PC-3 (cell line): Measurements from ENCODE around the gene SVBP. TPM values are rescaled to one million over a fixed set of nuclear protein-coding genes. Genes with fewer than 3 reads are reported as not detected.

ENCODE experiments used
- ATAC-seq: fragments of 200-7000 bp; cut with Tn5 transposase; 2 replicates; pipeline ENCODE4 v1.9.1; 2020; ENCODE audit warnings: mild to moderate bottlenecking, moderate library complexity
- BruUV-seq: library from RNA; stranded (reverse); fragments of 400-500 nt; replicated peaks from 2 replicates; lab custom pipeline; 2021; lab: Mats Ljungman, UMichigan
- CTCF ChIA-PET: fragments of 300-600 bp; sonication (Branson Sonifier 250); formaldehyde crosslinking; loops from one replicate; lab custom pipeline; 2022; ENCODE audit warnings: antibody characterized with exemption; lab: Charles Lee
- POLR2A ChIA-PET: fragments of 300-600 bp; sonication (Branson Sonifier 250); formaldehyde crosslinking; loops from one replicate; lab custom pipeline; 2022; ENCODE audit warnings: antibody characterized with exemption; ENCODE audit not compliant: unreplicated experiment; lab: Charles Lee
- DNase-seq: peaks from one replicate; pipeline ENCODE4 v3.0.0-alpha.2; 2015
- H2AFZ ChIP-seq: fragments of 300-600 bp; sonication (generic); 2 replicates; pipeline ENCODE4 v1.6.0; 2016; ENCODE audit warnings: antibody characterized with exemption, low read length
- H3F3A ChIP-seq: fragments of 300-600 bp; sonication (generic); one replicate; pipeline ENCODE4 v1.6.0; 2017; ENCODE audit warnings: antibody characterized with exemption, low read length, control low read depth, mild to moderate bottlenecking; ENCODE audit not compliant: unreplicated experiment
- H3K27ac ChIP-seq: fragments of 300-600 bp; sonication (generic); 2 replicates; pipeline ENCODE4 v1.5.1; 2016; ENCODE audit warnings: mild to moderate bottlenecking, low read length
- H3K27me3 ChIP-seq: fragments of 300-600 bp; sonication (generic); 2 replicates; pipeline ENCODE4 v1.6.1; 2016; ENCODE audit warnings: low read length, mixed read lengths
- H3K36me3 ChIP-seq: fragments of 300-600 bp; sonication (generic); 2 replicates; pipeline ENCODE4 v1.6.1; 2016; ENCODE audit warnings: low read depth, mixed run types, low read length, mixed read lengths
- H3K4me1 ChIP-seq: fragments of 300-600 bp; sonication (generic); 2 replicates; pipeline ENCODE4 v1.5.1; 2016; ENCODE audit warnings: low read length; ENCODE audit not compliant: insufficient read depth
- H3K4me2 ChIP-seq: fragments of 300-600 bp; sonication (generic); 2 replicates; pipeline ENCODE4 v1.6.0; 2016; ENCODE audit warnings: low read length
- H3K4me3 ChIP-seq: fragments of 300-600 bp; sonication (generic); 2 replicates; pipeline ENCODE4 v1.5.1; 2016; ENCODE audit warnings: mild to moderate bottlenecking, low read length, mixed read lengths
- H3K79me2 ChIP-seq: fragments of 300-600 bp; sonication (generic); 2 replicates; pipeline ENCODE4 v1.6.1; 2017; ENCODE audit warnings: low read length, mixed read lengths
- H3K9ac ChIP-seq: fragments of 300-600 bp; sonication (generic); 2 replicates; pipeline ENCODE4 v1.6.0; 2016; ENCODE audit warnings: mild to moderate bottlenecking, low read length
- H3K9me2 ChIP-seq: fragments of 300-600 bp; sonication (generic); replicated peaks from 2 replicates; pipeline ENCODE4 v1.6.1; 2016; ENCODE audit warnings: mixed run types, low read length, mixed read lengths
- H3K9me3 ChIP-seq: fragments of 300-600 bp; sonication (generic); 2 replicates; pipeline ENCODE4 v1.6.1; 2016; ENCODE audit warnings: low read length, mixed read lengths
- H4K20me1 ChIP-seq: fragments of 300-600 bp; sonication (generic); 2 replicates; pipeline ENCODE4 v1.6.1; 2016; ENCODE audit warnings: low read length, mixed read lengths
- EZH2 ChIP-seq: fragments of 300-600 bp; sonication (generic); IDR thresholded peaks from one replicate; pipeline ENCODE4 v1.6.1; 2017; ENCODE audit warnings: antibody characterized with exemption, mild to moderate bottlenecking, low read length; ENCODE audit not compliant: unreplicated experiment
- EZH2phosphoT487 ChIP-seq: fragments of 300-600 bp; sonication (generic); IDR thresholded peaks from 2 replicates; pipeline ENCODE4 v1.6.1; 2018; ENCODE audit warnings: mild to moderate bottlenecking, antibody characterized with exemption, low read length, borderline replicate concordance
- intact Hi-C: fragments of 100-400 bp; cut with micrococcal nuclease; formaldehyde crosslinking; loops from 2 replicates; pipeline ENCODE4 v1.9.0; 2023
- total RNA-seq: library from RNA; depleted of rRNA; stranded (reverse); fragments of >200 nt; gene quantifications from 2 replicates; pipeline ENCODE4 v1.2.3, GENCODE V29; 2014
- TF ChIP-seq, protein P1 (sequence below): fragments of 300-600 bp; sonication (generic); conservative IDR thresholded peaks from 2 replicates; pipeline ENCODE4 v1.5.1; 2017; ENCODE audit warnings: antibody characterized with exemption, low read depth, mild to moderate bottlenecking, low read length

The SVBP gene
- total RNA-seq, 1 experiment from 2014 or later = 39.7 TPM

DNA sequence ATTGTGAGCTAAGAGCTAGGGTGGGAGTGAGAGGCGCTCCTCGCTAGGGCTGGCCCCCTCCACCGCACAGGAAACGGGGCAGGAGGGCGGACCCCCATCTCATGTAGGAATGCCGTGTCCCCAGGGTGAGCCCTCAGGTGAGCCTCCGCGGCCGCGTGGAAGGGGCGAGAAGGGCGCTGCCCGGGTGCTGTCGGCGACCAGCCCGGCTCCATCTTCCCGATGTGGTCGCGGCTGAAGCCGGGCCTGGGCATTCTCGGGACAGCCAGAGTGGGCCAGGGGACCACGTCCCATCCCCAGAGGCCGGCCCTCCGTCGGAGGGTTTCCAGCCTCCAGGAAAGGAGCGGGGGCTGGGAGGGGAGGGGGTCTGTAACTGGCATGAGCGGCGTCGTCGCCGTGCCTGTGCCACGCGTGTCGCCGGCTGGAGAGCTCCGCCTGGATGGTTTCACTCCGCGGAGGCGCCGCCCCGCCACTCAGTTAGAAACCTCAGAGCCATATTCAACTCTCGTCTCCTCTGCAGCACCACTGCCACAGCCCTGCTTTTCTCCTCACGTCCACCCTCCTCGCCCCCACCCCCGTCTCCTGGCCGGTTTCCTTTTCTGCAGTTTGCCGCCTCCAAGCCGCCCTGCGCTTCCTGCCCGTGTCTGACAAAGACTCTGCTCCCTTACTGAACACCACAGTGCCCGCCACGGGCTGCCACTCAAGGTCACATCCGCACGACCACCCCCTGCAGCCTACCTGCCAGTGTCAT is 32.1 kb downstream of the SVBP start, which contains the start of gene TMEM269:
TSS of gene TMEM269 (plus strand) at position 46 of the 748 bp plus-strand sequence. CDS start 4,903 bp downstream, outside the sequence.
- H3K36me3 ChIP-seq = peaks cover 8% of the 10 kb centered on the region; the same call in 1 of the 2 replicates
- H3K9ac ChIP-seq = no peak within 1 kb of the TSS
- H3K9me2 ChIP-seq = no peaks in the 10 kb centered on the region
- no peak within 1 kb of the TSS for H3K4me3 ChIP-seq
- no peak within 1 kb of the TSS for H3K27ac ChIP-seq
- intact Hi-C loops = no loop called here
- no peaks in the 10 kb centered on the region for H3K79me2 ChIP-seq
- no peaks in the 10 kb centered on the region for H3K27me3 ChIP-seq
- no peaks in the 10 kb centered on the region for H3K4me1 ChIP-seq
- no peaks in the 10 kb centered on the region for H3K9me3 ChIP-seq
- no peak for DNase-seq
- no peak within 1 kb of the TSS for H3K4me2 ChIP-seq
- H2AFZ ChIP-seq = no peak within 1 kb of the TSS
- TF ChIP-seq, protein P1, sequence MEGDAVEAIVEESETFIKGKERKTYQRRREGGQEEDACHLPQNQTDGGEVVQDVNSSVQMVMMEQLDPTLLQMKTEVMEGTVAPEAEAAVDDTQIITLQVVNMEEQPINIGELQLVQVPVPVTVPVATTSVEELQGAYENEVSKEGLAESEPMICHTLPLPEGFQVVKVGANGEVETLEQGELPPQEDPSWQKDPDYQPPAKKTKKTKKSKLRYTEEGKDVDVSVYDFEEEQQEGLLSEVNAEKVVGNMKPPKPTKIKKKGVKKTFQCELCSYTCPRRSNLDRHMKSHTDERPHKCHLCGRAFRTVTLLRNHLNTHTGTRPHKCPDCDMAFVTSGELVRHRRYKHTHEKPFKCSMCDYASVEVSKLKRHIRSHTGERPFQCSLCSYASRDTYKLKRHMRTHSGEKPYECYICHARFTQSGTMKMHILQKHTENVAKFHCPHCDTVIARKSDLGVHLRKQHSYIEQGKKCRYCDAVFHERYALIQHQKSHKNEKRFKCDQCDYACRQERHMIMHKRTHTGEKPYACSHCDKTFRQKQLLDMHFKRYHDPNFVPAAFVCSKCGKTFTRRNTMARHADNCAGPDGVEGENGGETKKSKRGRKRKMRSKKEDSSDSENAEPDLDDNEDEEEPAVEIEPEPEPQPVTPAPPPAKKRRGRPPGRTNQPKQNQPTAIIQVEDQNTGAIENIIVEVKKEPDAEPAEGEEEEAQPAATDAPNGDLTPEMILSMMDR = no peak
- no peak for TF ChIP-seq EZH2phosphoT487
- no peak for TF ChIP-seq EZH2
- no peaks in the 10 kb centered on the region for H4K20me1 ChIP-seq
- no TSS peak for BruUV-seq
- ATAC-seq = no peak
- CTCF ChIA-PET = no interaction called here
- POLR2A ChIA-PET = no interaction called here
- no peaks in the 10 kb centered on the region for H3F3A ChIP-seq

GRCh38 chr1:42784547-42784945 is 32.7 kb downstream of the SVBP start:
- DNase-seq (no peak), ATAC-seq (no peak)
- H3K27me3 ChIP-seq = no peaks in the 10 kb centered on the region
- ChIA-PET CTCF (no interaction called here), POLR2A (no interaction called here)
- H4K20me1 ChIP-seq = no peaks in the 10 kb centered on the region
- H3K79me2 ChIP-seq = no peaks in the 10 kb centered on the region
- no peak overlapping the region for H3K4me2 ChIP-seq
- BruUV-seq = no TSS peak
- H3K4me3 ChIP-seq = no peak overlapping the region
- H3K4me1 ChIP-seq = no peaks in the 10 kb centered on the region
- no peaks in the 10 kb centered on the region for H3K9me2 ChIP-seq
- no peaks in the 10 kb centered on the region for H3K9me3 ChIP-seq
- TF ChIP-seq EZH2phosphoT487 (no peak), EZH2 (no peak)
- TF ChIP-seq, protein P1 = no peak
- H3K9ac ChIP-seq = no peak overlapping the region
- H3F3A ChIP-seq = no peaks in the 10 kb centered on the region
- H2AFZ ChIP-seq = no peak overlapping the region
- H3K36me3 ChIP-seq = peaks cover 8% of the 10 kb centered on the region; the same call in 1 of the 2 replicates
- H3K27ac ChIP-seq = no peak overlapping the region
- intact Hi-C loops = no loop called here

GRCh38 chr1:42783092-42783491 is 34.1 kb downstream of the SVBP start:
- ATAC-seq = no peak
- no peaks in the 10 kb centered on the region for H3F3A ChIP-seq
- DNase-seq = no peak
- ChIA-PET POLR2A (no interaction called here), CTCF (no interaction called here)
- H3K36me3 ChIP-seq = peaks cover 14% of the 10 kb centered on the region
- no peaks in the 10 kb centered on the region for H3K9me2 ChIP-seq
- H3K9me3 ChIP-seq = no peaks in the 10 kb centered on the region
- intact Hi-C loops = no loop called here
- no peaks in the 10 kb centered on the region for H3K27me3 ChIP-seq
- TF ChIP-seq, protein P1 = no peak
- TF ChIP-seq EZH2 = no peak
- TF ChIP-seq EZH2phosphoT487 = no peak
- H2AFZ ChIP-seq = no peak overlapping the region
- H3K9ac ChIP-seq = no peak overlapping the region
- no peak overlapping the region for H3K27ac ChIP-seq
- H3K4me1 ChIP-seq = no peaks in the 10 kb centered on the region
- H3K79me2 ChIP-seq = no peaks in the 10 kb centered on the region
- no peak overlapping the region for H3K4me2 ChIP-seq
- BruUV-seq = no TSS peak
- no peaks in the 10 kb centered on the region for H4K20me1 ChIP-seq
- no peak overlapping the region for H3K4me3 ChIP-seq
